HUES48 (cell line): ENCODE results near the gene NUMB.
A peak's percentile ranks its signal among the peaks of the same experiment; 100 is the strongest.
"Not testable (repeated sequence)": the region's sequence is repeated elsewhere in the genome, so short reads cannot be mapped to it uniquely, and the experiment has no call there.

Experiments
- H3K27ac ChIP-seq: one replicate; pipeline ENCODE4 v1.7.0; 2013; ENCODE audit warnings: low read depth, low read length, inconsistent platforms
- H3K27me3 ChIP-seq: 2 replicates; pipeline ENCODE4 v1.6.1; 2013; ENCODE audit warnings: mild to moderate bottlenecking, low read length; ENCODE audit not compliant: control insufficient read depth, insufficient read depth
- H3K36me3 ChIP-seq: 2 replicates; pipeline ENCODE4 v1.6.1; 2013; ENCODE audit warnings: low read length; ENCODE audit not compliant: control insufficient read depth, insufficient read depth
- H3K4me1 ChIP-seq: 2 replicates; pipeline ENCODE4 v1.6.1; 2013; ENCODE audit warnings: mild to moderate bottlenecking, low read length; ENCODE audit not compliant: control insufficient read depth, insufficient read depth
- H3K4me3 ChIP-seq: 2 replicates; pipeline ENCODE4 v1.5.1; 2013; ENCODE audit warnings: mild to moderate bottlenecking, low read depth, low read length
- H3K9ac ChIP-seq: 2 replicates; pipeline ENCODE4 v1.6.1; 2013; ENCODE audit warnings: mild to moderate bottlenecking, low read depth, low read length, moderate library complexity
- H3K9me3 ChIP-seq: 2 replicates; pipeline ENCODE4 v1.6.1; 2013; ENCODE audit warnings: low read length; ENCODE audit not compliant: control insufficient read depth, insufficient read depth

The NUMB gene

GRCh38 chr14:73324533-73324932 is 133.8 kb downstream of the NUMB start:
- Histone ChIP-seq H3K4me3 (no peak overlapping the region), H3K9ac (no peak overlapping the region), H3K9me3 (no peaks in the 10 kb centered on the region), H3K4me1 (peaks cover 19% of the 10 kb centered on the region), H3K27me3 (no peaks in the 10 kb centered on the region), H3K36me3 (no peaks in the 10 kb centered on the region), H3K27ac (no peak overlapping the region)

DNA sequence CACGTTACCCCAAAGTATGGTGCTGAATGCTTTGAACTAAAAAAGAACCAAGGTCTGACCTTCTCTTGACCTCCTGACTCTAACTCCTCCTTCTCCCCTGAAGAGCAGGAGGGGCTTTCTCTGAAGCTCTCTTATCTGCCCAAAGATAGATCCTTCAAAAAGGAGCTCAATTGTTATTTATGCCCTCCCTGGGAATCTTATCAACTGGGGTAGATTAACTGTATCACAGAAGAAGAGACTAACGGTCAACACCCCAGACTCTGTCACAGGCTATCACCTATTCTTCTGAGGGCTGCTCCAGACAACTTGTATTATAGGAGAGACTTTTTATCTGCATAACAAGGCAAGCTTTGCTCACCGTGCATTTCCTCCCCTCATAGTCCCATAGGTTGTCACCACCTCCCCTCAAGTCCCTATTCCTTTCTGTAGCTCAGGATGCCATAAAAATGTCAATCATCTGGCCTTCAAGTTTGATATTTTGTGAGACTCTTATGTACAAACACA is 134.4 kb downstream of the NUMB start:
- no peaks in the 10 kb centered on the region for H3K27me3 ChIP-seq
- H3K4me1 ChIP-seq: peaks cover 19% of the 10 kb centered on the region
- H3K9ac ChIP-seq: no peak overlapping the region
- no peaks in the 10 kb centered on the region for H3K36me3 ChIP-seq
- no peaks in the 10 kb centered on the region for H3K9me3 ChIP-seq
- H3K27ac ChIP-seq: no peak overlapping the region
- no peak overlapping the region for H3K4me3 ChIP-seq

DNA sequence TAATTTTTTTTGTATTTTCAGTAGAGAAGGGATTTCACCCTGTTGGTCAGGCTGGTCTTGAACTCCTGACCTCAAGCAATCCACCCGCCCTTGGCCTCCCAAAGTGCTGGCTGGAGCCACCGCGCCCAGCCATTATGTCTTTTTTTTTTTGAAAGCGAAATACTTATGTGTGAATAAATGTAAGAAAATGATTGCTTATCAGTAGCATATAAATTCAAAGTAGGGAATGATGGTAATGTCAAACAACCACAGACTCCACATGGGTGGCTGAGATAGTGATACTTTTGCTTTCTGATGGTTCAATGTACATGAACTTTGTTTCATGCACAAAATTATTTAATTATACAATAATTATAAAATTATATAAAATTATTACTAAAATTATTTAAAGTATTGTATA is 145.2 kb downstream of the NUMB start:
- H3K4me1 ChIP-seq: peaks cover 6% of the 10 kb centered on the region; the same call in 1 of the 2 replicates
- H3K27me3 ChIP-seq: no peaks in the 10 kb centered on the region
- H3K4me3 ChIP-seq: no peak overlapping the region
- no peaks in the 10 kb centered on the region for H3K9me3 ChIP-seq
- no peak overlapping the region for H3K27ac ChIP-seq
- H3K9ac ChIP-seq: no peak overlapping the region
- no peaks in the 10 kb centered on the region for H3K36me3 ChIP-seq

DNA sequence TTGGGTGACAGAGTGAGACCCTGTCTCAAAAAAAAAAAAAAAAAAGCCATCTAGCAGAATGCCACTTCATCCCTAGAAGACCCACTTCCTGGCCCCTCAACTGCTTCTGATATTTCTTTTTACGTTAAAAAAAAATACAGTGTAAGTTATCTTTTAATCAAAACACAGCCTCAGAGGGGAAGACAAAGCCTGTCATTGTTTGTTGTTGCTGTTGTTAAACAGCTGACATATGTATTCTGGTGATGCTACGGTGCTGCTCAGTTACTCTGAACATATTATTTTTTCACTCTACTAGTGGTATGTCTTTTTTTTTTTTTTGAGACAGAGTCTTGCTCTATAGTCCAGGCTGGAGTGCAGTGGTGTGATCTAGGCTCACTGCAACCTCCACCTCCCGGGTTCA is 145.7 kb downstream of the NUMB start:
- Histone ChIP-seq H3K4me3 (no peak overlapping the region), H3K27me3 (no peaks in the 10 kb centered on the region), H3K36me3 (no peaks in the 10 kb centered on the region), H3K9ac (no peak overlapping the region), H3K4me1 (peaks cover 6% of the 10 kb centered on the region; the same call in 1 of the 2 replicates), H3K9me3 (no peaks in the 10 kb centered on the region), H3K27ac (no peak overlapping the region)

GRCh38 chr14:73311708-73312030 is 146.7 kb downstream of the NUMB start:
- Histone ChIP-seq H3K4me3 (no peak overlapping the region), H3K27ac (no peak overlapping the region), H3K9me3 (no peaks in the 10 kb centered on the region), H3K4me1 (peaks cover 6% of the 10 kb centered on the region; the same call in 1 of the 2 replicates), H3K9ac (no peak overlapping the region), H3K27me3 (no peaks in the 10 kb centered on the region), H3K36me3 (no peaks in the 10 kb centered on the region)

DNA sequence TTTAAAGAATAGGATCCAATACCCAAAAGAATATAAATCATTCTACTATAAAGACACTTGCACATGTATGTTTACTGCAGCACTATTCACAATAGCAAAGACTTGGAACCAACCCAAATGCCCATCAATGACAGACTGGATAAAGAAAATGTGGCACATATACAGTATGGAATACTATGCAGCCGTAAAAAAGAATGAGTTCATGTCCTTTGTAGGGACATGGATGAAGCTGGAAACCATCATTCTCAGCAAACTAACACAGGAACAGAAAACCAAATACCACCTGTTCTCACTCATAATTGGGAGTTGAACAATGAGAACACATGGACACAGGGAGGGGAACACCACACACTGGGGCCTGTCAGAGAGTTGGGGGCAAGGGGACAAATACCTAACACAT is 149.1 kb downstream of the NUMB start:
- not testable (repeated sequence) for H3K4me1 ChIP-seq, H3K9me3 ChIP-seq, H3K36me3 ChIP-seq, H3K27ac ChIP-seq, H3K4me3 ChIP-seq, H3K9ac ChIP-seq, H3K27me3 ChIP-seq

- Histone ChIP-seq H3K27me3 (no peaks in the 10 kb centered on the region), H3K9me3 (no peaks in the 10 kb centered on the region), H3K36me3 (no peaks in the 10 kb centered on the region), H3K4me3 (no peak overlapping the region), H3K4me1 (no peaks in the 10 kb centered on the region), H3K27ac (no peak overlapping the region), H3K9ac (no peak overlapping the region)
Measured at GRCh38 chr14:73307261-73307660, 151.1 kb downstream of the NUMB start.

DNA sequence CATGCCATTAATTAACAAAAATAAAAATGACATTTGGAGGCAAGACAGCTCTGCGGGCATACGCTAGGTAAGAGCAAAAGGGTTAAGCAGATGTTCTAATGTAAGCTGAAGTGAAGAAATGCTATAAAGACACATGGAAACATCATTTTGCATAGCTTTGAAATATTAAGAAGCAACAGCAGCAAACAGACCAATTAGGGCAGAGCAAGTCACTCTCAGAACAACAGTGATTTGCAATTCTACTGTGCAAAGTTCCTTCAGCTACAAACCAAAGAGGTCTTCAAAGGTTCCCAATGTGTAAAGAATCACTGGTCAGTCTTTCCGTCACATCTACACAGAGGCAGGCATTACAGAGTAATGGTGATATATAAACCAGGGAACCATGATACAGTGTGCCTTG is 152.8 kb downstream of the NUMB start:
- Histone ChIP-seq H3K27ac (no peak overlapping the region), H3K4me1 (0 out of 2 replicates have a peak, but pooled peaks cover 2% of the 10 kb centered on the region), H3K9me3 (no peaks in the 10 kb centered on the region), H3K36me3 (no peaks in the 10 kb centered on the region), H3K9ac (no peak overlapping the region), H3K27me3 (no peaks in the 10 kb centered on the region), H3K4me3 (no peak overlapping the region)

GRCh38 chr14:73295198-73295796 is 163.0 kb downstream of the NUMB start:
- Histone ChIP-seq H3K27me3 (no peaks in the 10 kb centered on the region), H3K4me1 (peaks cover 9% of the 10 kb centered on the region), H3K4me3 (no peak overlapping the region), H3K9me3 (no peaks in the 10 kb centered on the region), H3K9ac (no peak overlapping the region), H3K36me3 (peaks cover 10% of the 10 kb centered on the region; the same call in 1 of the 2 replicates), H3K27ac (no peak overlapping the region)

GRCh38 chr14:73293782-73294781 is 164.3 kb downstream of the NUMB start:
- Histone ChIP-seq H3K9ac (no peak overlapping the region), H3K36me3 (peaks cover 10% of the 10 kb centered on the region; the same call in 1 of the 2 replicates), H3K4me1 (peaks cover 17% of the 10 kb centered on the region), H3K27ac (no peak overlapping the region), H3K9me3 (no peaks in the 10 kb centered on the region), H3K27me3 (no peaks in the 10 kb centered on the region), H3K4me3 (no peak overlapping the region)

GRCh38 chr14:73290279-73290678 is 168.1 kb downstream of the NUMB start:
- H3K36me3 ChIP-seq: peaks cover 10% of the 10 kb centered on the region; the same call in 1 of the 2 replicates
- H3K27ac ChIP-seq: peak overlapping the region; percentile 80
- H3K9ac ChIP-seq: no peak overlapping the region
- peaks cover 40% of the 10 kb centered on the region for H3K4me1 ChIP-seq
- H3K9me3 ChIP-seq: no peaks in the 10 kb centered on the region
- no peaks in the 10 kb centered on the region for H3K27me3 ChIP-seq
- H3K4me3 ChIP-seq: no peak overlapping the region
